Activated CD4-positive, alpha-beta T cell treated with anti-CD3 and anti-CD28 coated beads, Interleukin-2, amount 10 ng/mL, durations not matched to agents 7 days and 5 days (primary cell): ENCODE measurements around the gene GLRA1. TPM values are rescaled to one million over a fixed set of nuclear protein-coding genes. Genes with fewer than 3 reads are reported as not detected.

Experiments used
- CTCF ChIA-PET: fragments of 350-600 bp; sonication (Branson Sonifier 250); formaldehyde crosslinking; loops from one replicate; lab custom pipeline; 2021; ENCODE audit warnings: antibody characterized with exemption; lab: Charles Lee
- POLR2A ChIA-PET: fragments of 350-600 bp; sonication (Branson Sonifier 250); formaldehyde crosslinking; loops from one replicate; lab custom pipeline; 2021; ENCODE audit warnings: antibody characterized with exemption; lab: Charles Lee
- DNase-seq: peaks from one replicate; pipeline ENCODE4 v3.0.0-alpha.2; 2020
- H3K27ac Mint-ChIP-seq: one replicate; pipeline ENCODE4 v1.8.0; 2021; ENCODE audit warnings: mild to moderate bottlenecking, moderate library complexity, mixed read lengths
- H3K27me3 Mint-ChIP-seq: one replicate; pipeline ENCODE4 v1.8.0; 2021; ENCODE audit warnings: mixed read lengths
- H3K36me3 Mint-ChIP-seq: one replicate; pipeline ENCODE4 v1.8.0; 2021; ENCODE audit warnings: low read depth, mixed read lengths
- H3K4me1 Mint-ChIP-seq: one replicate; pipeline ENCODE4 v1.8.0; 2021; ENCODE audit warnings: mixed read lengths
- H3K4me3 Mint-ChIP-seq: one replicate; pipeline ENCODE4 v1.8.0; 2021; ENCODE audit warnings: mild to moderate bottlenecking, moderate library complexity, mixed read lengths
- H3K9me3 Mint-ChIP-seq: one replicate; pipeline ENCODE4 v1.8.0; 2021; ENCODE audit warnings: mixed read lengths
- total RNA-seq, 2 experiments: library from RNA; stranded (reverse); gene quantifications; one replicate each; pipeline ENCODE4 v1.2.3, GENCODE V29; 2021

GLRA1 gene
- not detected for total RNA-seq

GRCh38 chr5:151924564-151925301 is at the start of gene GLRA1:
Gene GLRA1 (minus strand): TSS chr5:151924851. CDS start chr5:151924549, 302 bp downstream.
- DNase-seq = peak; percentile 65
- no peak within 1 kb of the TSS for H3K4me3 Mint-ChIP-seq
- no peaks in the 10 kb centered on the region for H3K36me3 Mint-ChIP-seq
- H3K27ac Mint-ChIP-seq = no peak within 1 kb of the TSS
- no peaks in the 10 kb centered on the region for H3K4me1 Mint-ChIP-seq
- peaks cover 2% of the 10 kb centered on the region for H3K9me3 Mint-ChIP-seq
- ChIA-PET CTCF (interaction anchor here (0.7 kb wide), 1 partner anchor 21 kb away, joined by 5 read pairs; no protein-coding TSS in a partner anchor), POLR2A (no interaction called here)
- peaks cover 28% of the 10 kb centered on the region for H3K27me3 Mint-ChIP-seq

GRCh38 chr5:151970885-151971284 is 46.2 kb upstream of the GLRA1 start:
- Mint-ChIP-seq H3K4me3 (no peak overlapping the region), H3K4me1 (no peaks in the 10 kb centered on the region)
- CTCF ChIA-PET = interaction anchor here (0.9 to 1.4 kb wide), 2 partner anchors 11 to 20 kb away, joined by 3 to 5 read pairs; no protein-coding TSS in a partner anchor

GRCh38 chr5:151967865-151968264 is 43.2 kb upstream of the GLRA1 start:
- DNase-seq = no peak
- Mint-ChIP-seq H3K9me3 (no peaks in the 10 kb centered on the region), H3K36me3 (no peaks in the 10 kb centered on the region), H3K4me1 (no peaks in the 10 kb centered on the region), H3K27me3 (no peaks in the 10 kb centered on the region), H3K27ac (no peak overlapping the region), H3K4me3 (no peak overlapping the region)
- ChIA-PET POLR2A (no interaction called here), CTCF (no interaction called here)

More at GRCh38 chr5:151970885-151971284, 46.2 kb upstream of the GLRA1 start:
- DNase-seq = no peak
- H3K36me3 Mint-ChIP-seq = no peaks in the 10 kb centered on the region
- H3K27ac Mint-ChIP-seq = no peak overlapping the region
- POLR2A ChIA-PET = no interaction called here
- no peaks in the 10 kb centered on the region for H3K9me3 Mint-ChIP-seq
- H3K27me3 Mint-ChIP-seq = no peaks in the 10 kb centered on the region

- CTCF ChIA-PET = no interaction called here
- POLR2A ChIA-PET = no interaction called here
- H3K9me3 Mint-ChIP-seq = no peaks in the 10 kb centered on the region
- H3K4me3 Mint-ChIP-seq = no peak overlapping the region
- no peak for DNase-seq
- H3K27me3 Mint-ChIP-seq = no peaks in the 10 kb centered on the region
- no peak overlapping the region for H3K27ac Mint-ChIP-seq
- no peaks in the 10 kb centered on the region for H3K36me3 Mint-ChIP-seq
- no peaks in the 10 kb centered on the region for H3K4me1 Mint-ChIP-seq
Observed at GRCh38 chr5:151966046-151966445, 41.4 kb upstream of the GLRA1 start.

GRCh38 chr5:151964471-151964870 is 39.8 kb upstream of the GLRA1 start:
- ChIA-PET CTCF (no interaction called here), POLR2A (no interaction called here)
- DNase-seq = no peak
- Mint-ChIP-seq H3K36me3 (no peaks in the 10 kb centered on the region), H3K27ac (no peak overlapping the region), H3K9me3 (no peaks in the 10 kb centered on the region), H3K27me3 (no peaks in the 10 kb centered on the region), H3K4me1 (no peaks in the 10 kb centered on the region), H3K4me3 (no peak overlapping the region)

- Mint-ChIP-seq H3K9me3 (no peaks in the 10 kb centered on the region), H3K4me3 (no peak overlapping the region), H3K27me3 (no peaks in the 10 kb centered on the region), H3K4me1 (peaks cover 11% of the 10 kb centered on the region), H3K36me3 (no peaks in the 10 kb centered on the region), H3K27ac (no peak overlapping the region)
- ChIA-PET POLR2A (no interaction called here), CTCF (no interaction called here)
- no peak for DNase-seq
Observed at GRCh38 chr5:151961557-151961956, 36.9 kb upstream of the GLRA1 start.

- no peak overlapping the region for H3K4me3 Mint-ChIP-seq
- peaks cover 28% of the 10 kb centered on the region for H3K4me1 Mint-ChIP-seq
- no peak for DNase-seq
- no peaks in the 10 kb centered on the region for H3K27me3 Mint-ChIP-seq
- ChIA-PET POLR2A (no interaction called here), CTCF (no interaction called here)
- H3K27ac Mint-ChIP-seq = no peak overlapping the region
- no peaks in the 10 kb centered on the region for H3K36me3 Mint-ChIP-seq
- H3K9me3 Mint-ChIP-seq = no peaks in the 10 kb centered on the region
Observed at GRCh38 chr5:151958111-151958510, 33.5 kb upstream of the GLRA1 start.

GRCh38 chr5:151956725-151957124 is 32.1 kb upstream of the GLRA1 start:
- peak overlapping the region; percentile 81 for H3K27ac Mint-ChIP-seq
- no peaks in the 10 kb centered on the region for H3K36me3 Mint-ChIP-seq
- H3K4me1 Mint-ChIP-seq = peaks cover 30% of the 10 kb centered on the region
- H3K27me3 Mint-ChIP-seq = no peaks in the 10 kb centered on the region
- no peak for DNase-seq
- ChIA-PET CTCF (no interaction called here), POLR2A (no interaction called here)
- H3K4me3 Mint-ChIP-seq = no peak overlapping the region
- H3K9me3 Mint-ChIP-seq = no peaks in the 10 kb centered on the region

- Mint-ChIP-seq H3K27me3 (peaks cover 2% of the 10 kb centered on the region), H3K9me3 (no peaks in the 10 kb centered on the region), H3K27ac (no peak overlapping the region), H3K36me3 (no peaks in the 10 kb centered on the region), H3K4me3 (no peak overlapping the region), H3K4me1 (peaks cover 34% of the 10 kb centered on the region)
- DNase-seq = no peak
- ChIA-PET CTCF (no interaction called here), POLR2A (no interaction called here)
Observed at GRCh38 chr5:151954255-151954654, 29.6 kb upstream of the GLRA1 start.

- ChIA-PET CTCF (no interaction called here), POLR2A (no interaction called here)
- DNase-seq = no peak
- H3K27me3 Mint-ChIP-seq = peaks cover 4% of the 10 kb centered on the region
- H3K27ac Mint-ChIP-seq = no peak overlapping the region
- no peak overlapping the region for H3K4me3 Mint-ChIP-seq
- no peaks in the 10 kb centered on the region for H3K9me3 Mint-ChIP-seq
- H3K36me3 Mint-ChIP-seq = no peaks in the 10 kb centered on the region
- H3K4me1 Mint-ChIP-seq = peaks cover 34% of the 10 kb centered on the region
Observed at GRCh38 chr5:151953833-151954232, 29.2 kb upstream of the GLRA1 start.

GRCh38 chr5:151952238-151952637 is 27.6 kb upstream of the GLRA1 start:
- Mint-ChIP-seq H3K27me3 (peaks cover 4% of the 10 kb centered on the region), H3K27ac (no peak overlapping the region), H3K9me3 (no peaks in the 10 kb centered on the region), H3K4me3 (no peak overlapping the region), H3K36me3 (no peaks in the 10 kb centered on the region), H3K4me1 (peaks cover 32% of the 10 kb centered on the region)
- CTCF ChIA-PET = interaction anchor here (1.0 kb wide), 1 partner anchor 36 kb away, joined by 3 read pairs; no protein-coding TSS in a partner anchor
- POLR2A ChIA-PET = no interaction called here
- DNase-seq = no peak

GRCh38 chr5:151950706-151951105 is 26.1 kb upstream of the GLRA1 start:
- H3K9me3 Mint-ChIP-seq = no peaks in the 10 kb centered on the region
- H3K27ac Mint-ChIP-seq = no peak overlapping the region
- H3K36me3 Mint-ChIP-seq = no peaks in the 10 kb centered on the region
- peaks cover 4% of the 10 kb centered on the region for H3K27me3 Mint-ChIP-seq
- ChIA-PET CTCF (interaction anchor here (0.6 to 0.7 kb wide), 2 partner anchors 20 to 182 kb away, joined by 3 read pairs; no protein-coding TSS in a partner anchor), POLR2A (no interaction called here)
- H3K4me1 Mint-ChIP-seq = peaks cover 16% of the 10 kb centered on the region
- H3K4me3 Mint-ChIP-seq = no peak overlapping the region
- DNase-seq = no peak

- Mint-ChIP-seq H3K36me3 (no peaks in the 10 kb centered on the region), H3K4me3 (no peak overlapping the region), H3K27me3 (peaks cover 4% of the 10 kb centered on the region), H3K27ac (no peak overlapping the region), H3K4me1 (peaks cover 14% of the 10 kb centered on the region), H3K9me3 (no peaks in the 10 kb centered on the region)
- ChIA-PET CTCF (no interaction called here), POLR2A (no interaction called here)
- DNase-seq = no peak
Observed at GRCh38 chr5:151949701-151950308, 25.2 kb upstream of the GLRA1 start.
